Stimulated activated CD8-positive, alpha-beta memory T cell treated with anti-CD3 and anti-CD28 coated beads, Interleukin-12 subunit alpha, Interleukin-12 subunit beta, amount 100 ng/mL, for 24 hours (primary cell): ENCODE data around the gene SLC26A1.
"Not testable (repeated sequence)": the region's sequence is repeated elsewhere in the genome, so short reads cannot be mapped to it uniquely, and the experiment has no call there.

Experiments used
- DNase-seq: peaks from one replicate; pipeline ENCODE4 v3.0.0-alpha.2; 2020; ENCODE audit errors: extremely low read depth

Gene SLC26A1

GRCh38 chr4:999240-999863 is 6.1 kb upstream of the SLC26A1 start:
- not testable (repeated sequence) for DNase-seq

GRCh38 chr4:998096-998691 is 5.0 kb upstream of the SLC26A1 start:
- no peak for DNase-seq

- no peak for DNase-seq
These were observed 4.3 kb upstream of the SLC26A1 start for GRCh38 chr4:997375-998071.

GRCh38 chr4:996997-997374 is 3.8 kb upstream of the SLC26A1 start:
- DNase-seq, result no peak

- no peak for DNase-seq
These were observed 3.1 kb upstream of the SLC26A1 start for GRCh38 chr4:996030-996996.

GRCh38 chr4:995311-996026 is 2.3 kb upstream of the SLC26A1 start:
- DNase-seq, result no peak

GRCh38 chr4:992297-993110 is 700 bp downstream of the SLC26A1 start:
- no peak for DNase-seq

GRCh38 chr4:991451-992296 is 1.5 kb downstream of the SLC26A1 start:
- DNase-seq, result no peak

- no peak for DNase-seq
These were observed 2.3 kb downstream of the SLC26A1 start for GRCh38 chr4:990746-991367.

- DNase-seq, result no peak
These were observed 3.3 kb downstream of the SLC26A1 start for GRCh38 chr4:989722-990471.

GRCh38 chr4:988726-989721 is 4.2 kb downstream of the SLC26A1 start:
- DNase-seq, result no peak

GRCh38 chr4:987624-988513 is 5.3 kb downstream of the SLC26A1 start:
- DNase-seq, result no peak

- peak; percentile 75 for DNase-seq
These were observed 6.2 kb downstream of the SLC26A1 start, which contains the start of gene IDUA for GRCh38 chr4:986879-987623. IDUA (plus strand) TSS chr4:987044; CDS start chr4:987085, 41 bp downstream.

- DNase-seq, result no peak
These were observed 6.8 kb downstream of the SLC26A1 start for GRCh38 chr4:986428-986878.

GRCh38 chr4:985123-985830 is 7.9 kb downstream of the SLC26A1 start:
- no peak for DNase-seq
